Gastroesophageal sphincter (tissue), 4 donors: ENCODE results near the gene TAF1L. TPM values are rescaled to one million over a fixed set of nuclear protein-coding genes. Genes with fewer than 3 reads are reported as not detected.
"Not testable (repeated sequence)": the region's sequence is repeated elsewhere in the genome, so short reads cannot be mapped to it uniquely, and the experiment has no call there.

Experiments
- ATAC-seq: fragments of 150-250 bp; one replicate; pipeline ENCODE4 v1.9.1; 2016; ENCODE audit warnings: mild to moderate bottlenecking, moderate library complexity
- H3K27ac ChIP-seq, 4 donors: fragments of 200-600 bp; sonication (generic) in 3 of 4; 1 replicate in 3 of 4; 2 replicates in 1 of 4; pipeline ENCODE4 v1.5.1; 2016 to 2019
- H3K27me3 ChIP-seq: fragments of 200-600 bp; sonication (generic); one replicate; pipeline ENCODE4 v1.5.1; 2019
- H3K36me3 ChIP-seq, 2 donors: fragments of 200-600 bp; sonication (generic); one replicate each; pipeline ENCODE4 v1.5.1; 2019; ENCODE audit warnings: control low read depth in 1 of 2
- H3K4me1 ChIP-seq, 3 donors: fragments of 200-600 bp; sonication (generic); 1 replicate in 2 of 3; 2 replicates in 1 of 3; pipeline ENCODE4 v1.5.1; 2016 to 2019; ENCODE audit warnings: control low read depth in 2 of 3
- H3K4me3 ChIP-seq, 2 donors: fragments of 200-600 bp; sonication (generic); one replicate each; pipeline ENCODE4 v1.5.1; 2019; ENCODE audit warnings: mild to moderate bottlenecking in 1 of 2, moderate library complexity in 1 of 2
- H3K9me3 ChIP-seq, 3 donors: fragments of 200-600 bp; sonication (generic); one replicate each; pipeline ENCODE4 v1.5.1; 2017 to 2019; ENCODE audit warnings: control low read depth in 2 of 3
- EP300 ChIP-seq: sonication (generic); formaldehyde crosslinking; IDR thresholded peaks from one replicate; pipeline ENCODE4 v1.6.1; 2017; ENCODE audit warnings: antibody characterized with exemption, mild to moderate bottlenecking
- POLR2A ChIP-seq, 2 donors: fragments of 450-650 bp; IDR thresholded peaks; one replicate each; pipeline ENCODE4 v1.6.1; 2017; ENCODE audit warnings: antibody characterized with exemption in 2 of 2, mild to moderate bottlenecking in 2 of 2, moderate library complexity in 1 of 2
- POLR2AphosphoS5 ChIP-seq: sonication (generic); formaldehyde crosslinking; IDR thresholded peaks from one replicate; pipeline ENCODE4 v1.6.1; 2017; ENCODE audit warnings: antibody characterized with exemption
- WGBS, 2 donors: methylation state at CpG; one replicate each; pipeline ENCODE4 v1.1.5; 2018; ENCODE audit warnings: low coverage in 1 of 2; 5-methylcytosine and 5-hydroxymethylcytosine counted together
- total RNA-seq, 4 donors: library from RNA; depleted of rRNA; stranded (reverse); fragments of >200 nt; gene quantifications; one replicate each; pipeline ENCODE4 v1.1.0, GENCODE V29; 2016
- TF ChIP-seq, protein P1 (sequence below), 4 experiments: fragments of 200-600 bp in 2 of 4; fragments of 450-650 bp in 2 of 4; sonication (generic) in 1 of 4; IDR thresholded peaks; one replicate each; pipeline ENCODE4 v1.5.1; 2017 to 2019; ENCODE audit warnings: antibody characterized with exemption in 4 of 4, mild to moderate bottlenecking in 2 of 4, moderate library complexity in 2 of 4

Gene TAF1L
- total RNA-seq, 4 donors from 2014 or later, result 0.05 TPM; not detected in 3

DNA sequence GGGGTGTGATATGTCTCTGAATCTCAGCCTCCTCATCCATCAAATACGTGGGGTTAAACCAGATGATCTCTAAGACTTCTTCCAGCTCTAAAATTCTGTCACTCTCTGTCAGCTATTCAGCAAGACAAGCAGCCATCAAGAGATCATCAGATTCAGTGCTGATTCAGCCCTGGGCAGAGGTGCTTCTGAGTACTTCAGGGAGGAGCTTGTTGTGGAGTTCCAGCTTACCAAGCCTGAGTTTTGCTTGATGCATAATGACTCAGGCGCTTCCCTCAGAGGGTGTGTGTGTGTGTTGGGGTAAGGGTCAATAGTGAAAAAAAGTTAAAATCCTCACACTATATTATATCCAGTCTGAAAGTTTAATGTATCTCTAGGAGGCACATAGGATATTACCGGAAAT, 29.6 kb upstream of the TAF1L start:
- Histone ChIP-seq H3K36me3 (no peaks in the 10 kb centered on the region), H3K4me3 (no peak overlapping the region), H3K4me1 (no peaks in the 10 kb centered on the region), H3K9me3 (no peaks in the 10 kb centered on the region), H3K27me3 (no peaks in the 10 kb centered on the region), H3K27ac (no peak overlapping the region)
- no peak for ATAC-seq
- TF ChIP-seq, protein P1, sequence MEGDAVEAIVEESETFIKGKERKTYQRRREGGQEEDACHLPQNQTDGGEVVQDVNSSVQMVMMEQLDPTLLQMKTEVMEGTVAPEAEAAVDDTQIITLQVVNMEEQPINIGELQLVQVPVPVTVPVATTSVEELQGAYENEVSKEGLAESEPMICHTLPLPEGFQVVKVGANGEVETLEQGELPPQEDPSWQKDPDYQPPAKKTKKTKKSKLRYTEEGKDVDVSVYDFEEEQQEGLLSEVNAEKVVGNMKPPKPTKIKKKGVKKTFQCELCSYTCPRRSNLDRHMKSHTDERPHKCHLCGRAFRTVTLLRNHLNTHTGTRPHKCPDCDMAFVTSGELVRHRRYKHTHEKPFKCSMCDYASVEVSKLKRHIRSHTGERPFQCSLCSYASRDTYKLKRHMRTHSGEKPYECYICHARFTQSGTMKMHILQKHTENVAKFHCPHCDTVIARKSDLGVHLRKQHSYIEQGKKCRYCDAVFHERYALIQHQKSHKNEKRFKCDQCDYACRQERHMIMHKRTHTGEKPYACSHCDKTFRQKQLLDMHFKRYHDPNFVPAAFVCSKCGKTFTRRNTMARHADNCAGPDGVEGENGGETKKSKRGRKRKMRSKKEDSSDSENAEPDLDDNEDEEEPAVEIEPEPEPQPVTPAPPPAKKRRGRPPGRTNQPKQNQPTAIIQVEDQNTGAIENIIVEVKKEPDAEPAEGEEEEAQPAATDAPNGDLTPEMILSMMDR (IDR thresholded peaks at IDR 0.05), result no peak
- TF ChIP-seq EP300, result no peak
- TF ChIP-seq POLR2A (IDR thresholded peaks at IDR 0.05), result no peak
- TF ChIP-seq POLR2AphosphoS5, result no peak
- WGBS, 2 donors, result 68 to 69% methylated on average over 3 of the region's 3 CpGs

DNA sequence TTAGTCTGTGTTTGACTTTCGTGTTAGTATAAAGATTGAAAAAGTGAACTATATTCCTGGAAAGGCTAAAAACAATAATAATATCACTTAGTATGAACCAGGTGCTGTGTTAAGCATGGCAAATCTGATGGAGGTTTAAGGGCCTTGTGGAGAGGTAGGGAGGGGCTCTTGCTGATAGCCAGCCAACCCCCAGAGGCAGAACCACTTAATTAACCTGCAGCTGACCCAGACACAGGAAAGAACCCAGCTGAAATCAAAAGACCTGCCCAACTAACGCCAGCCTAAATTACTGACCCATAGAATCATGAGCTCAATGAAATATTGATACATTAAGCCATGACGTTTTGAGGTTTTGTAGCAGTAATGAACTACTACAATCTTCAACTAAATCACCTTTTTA, 28.3 kb upstream of the TAF1L start:
- WGBS, 2 donors, result 50 to 56% methylated on average over 3 of the region's 3 CpGs
- TF ChIP-seq, protein P1 (IDR thresholded peaks at IDR 0.05), result no peak
- TF ChIP-seq POLR2A (IDR thresholded peaks at IDR 0.05) (no peak), EP300 (no peak)
- ATAC-seq, result no peak

DNA sequence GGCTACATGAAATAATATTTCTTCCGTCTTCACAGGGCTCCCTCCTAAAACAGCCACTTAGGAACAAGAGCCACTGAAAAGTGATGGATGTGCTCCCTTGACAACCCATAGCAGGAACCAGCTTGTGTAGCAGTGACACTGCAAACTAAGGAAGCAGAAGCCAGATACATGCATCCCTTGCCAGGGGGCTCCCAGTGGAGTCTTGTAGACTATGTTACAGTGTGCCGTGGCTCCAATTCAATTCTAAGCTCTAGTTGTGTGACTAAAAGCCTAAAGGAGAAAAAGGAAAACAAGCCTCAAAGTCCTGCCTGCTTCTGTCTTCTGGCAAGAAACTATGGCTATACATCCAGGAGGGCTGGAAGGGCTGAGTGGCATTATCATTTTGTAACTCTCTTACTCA, 12.2 kb upstream of the TAF1L start:
- Histone ChIP-seq H3K27me3 (peaks cover 6% of the 10 kb centered on the region), H3K9me3 (peaks cover 0 to 24% (median 0%) of the 10 kb centered on the region in 3 donors), H3K36me3 (no peaks in the 10 kb centered on the region), H3K27ac (no peak overlapping the region), H3K4me1 (no peaks in the 10 kb centered on the region), H3K4me3 (no peak overlapping the region)
- no peak for ATAC-seq
- TF ChIP-seq EP300 (no peak), POLR2A (IDR thresholded peaks at IDR 0.05) (no peak), POLR2AphosphoS5 (no peak)
- TF ChIP-seq, protein P1 (IDR thresholded peaks at IDR 0.05), result no peak
- 67 to 78% methylated on average over 1 to 2 of the region's 2 CpGs for WGBS, 2 donors

More for the DNA sequence above, 28.3 kb upstream of the TAF1L start:
- no peak overlapping the region for H3K4me3 ChIP-seq
- H3K4me1 ChIP-seq, result no peaks in the 10 kb centered on the region
- H3K36me3 ChIP-seq, result no peaks in the 10 kb centered on the region
- no peaks in the 10 kb centered on the region for H3K27me3 ChIP-seq
- H3K9me3 ChIP-seq, result no peaks in the 10 kb centered on the region
- no peak overlapping the region for H3K27ac ChIP-seq

DNA sequence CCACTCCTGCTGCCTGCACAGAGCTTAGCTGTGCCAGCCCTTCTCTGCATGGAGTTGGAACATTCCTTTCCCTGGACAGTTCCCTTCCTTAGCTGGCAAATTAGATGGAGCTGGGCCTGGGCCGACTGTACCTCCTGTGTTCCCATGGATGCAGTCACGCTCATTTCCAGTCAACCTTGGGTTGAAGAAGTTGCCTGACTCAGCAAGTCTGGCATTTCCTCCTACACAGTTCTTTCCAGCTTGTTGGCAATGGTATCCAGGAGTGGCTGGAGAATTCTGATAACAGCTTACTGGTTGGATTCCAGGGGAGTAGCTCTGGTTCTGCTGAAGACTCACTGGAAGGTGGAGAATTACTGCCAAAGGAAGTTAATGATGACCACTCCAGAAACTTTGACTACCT, 9.2 kb upstream of the TAF1L start:
- H3K9me3 ChIP-seq, result no peaks in the 10 kb centered on the region
- H3K27ac ChIP-seq, result no peak overlapping the region
- H3K27me3 ChIP-seq, result no peaks in the 10 kb centered on the region
- H3K36me3 ChIP-seq, result no peaks in the 10 kb centered on the region
- WGBS, 2 donors, result no CpG with 5 or more reads among the region's 2 CpGs
- H3K4me1 ChIP-seq, result no peaks in the 10 kb centered on the region
- H3K4me3 ChIP-seq, result no peak overlapping the region
- TF ChIP-seq POLR2A (IDR thresholded peaks at IDR 0.05) (no peak), POLR2AphosphoS5 (no peak), EP300 (no peak)
- TF ChIP-seq, protein P1 (IDR thresholded peaks at IDR 0.05), result no peak
- no peak for ATAC-seq

DNA sequence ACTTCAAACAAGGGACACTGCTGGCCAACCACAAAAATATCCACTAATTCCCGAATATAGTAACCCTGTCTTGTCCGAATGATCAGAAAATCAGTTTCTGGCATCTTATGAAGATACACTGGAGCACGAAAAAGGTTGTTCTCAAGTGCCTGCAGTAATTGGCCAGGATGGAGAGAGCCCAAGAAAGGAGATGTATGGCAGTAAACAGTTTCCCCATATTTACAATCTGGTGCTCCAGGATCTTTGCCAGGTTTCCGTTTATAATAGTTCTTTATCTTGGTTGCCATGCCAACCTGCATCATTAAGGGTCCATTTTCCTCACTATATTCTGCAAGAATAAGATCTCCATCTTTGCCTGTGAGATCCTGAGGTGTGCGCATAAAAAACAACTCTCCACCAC, 2.3 kb downstream of the TAF1L start:
- not testable (repeated sequence) for H3K36me3 ChIP-seq, H3K4me1 ChIP-seq, H3K4me3 ChIP-seq, H3K9me3 ChIP-seq, ATAC-seq, H3K27ac ChIP-seq, H3K27me3 ChIP-seq
- WGBS, 2 donors, result 66 to 72% methylated on average over 5 of the region's 5 CpGs

DNA sequence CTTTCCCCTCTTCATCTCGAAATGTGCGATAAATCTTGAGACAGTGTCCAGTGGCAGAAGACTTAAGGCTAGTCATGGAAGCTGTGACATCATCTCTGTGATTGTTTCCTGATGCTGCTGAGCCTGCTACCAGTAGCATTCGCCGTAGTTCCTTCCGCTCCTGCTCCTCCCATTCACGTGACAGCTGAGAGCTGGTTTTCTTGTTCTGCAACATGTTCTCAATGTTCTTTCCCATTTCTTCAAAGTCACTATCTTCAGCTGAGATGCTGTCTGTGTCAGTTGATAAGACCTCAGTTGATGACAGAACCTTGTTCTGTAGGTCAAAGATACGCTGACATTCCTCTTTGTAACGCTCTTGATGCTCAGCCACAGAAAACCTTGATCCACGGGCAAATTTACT, 3.5 kb downstream of the TAF1L start:
- no peaks in the 10 kb centered on the region for H3K4me1 ChIP-seq
- H3K9me3 ChIP-seq, result peaks cover 0 to 5% (median 0%) of the 10 kb centered on the region in 3 donors
- no peaks in the 10 kb centered on the region for H3K27me3 ChIP-seq
- no peak for ATAC-seq
- no peak overlapping the region for H3K4me3 ChIP-seq
- TF ChIP-seq EP300 (no peak), POLR2AphosphoS5 (no peak), POLR2A (IDR thresholded peaks at IDR 0.05) (no peak)
- TF ChIP-seq, protein P1 (IDR thresholded peaks at IDR 0.05), result no peak
- no peak overlapping the region for H3K27ac ChIP-seq
- no peaks in the 10 kb centered on the region for H3K36me3 ChIP-seq
- WGBS, 2 donors, result 82 to 89% methylated on average over 7 to 9 of the region's 9 CpGs
